ENCODE data around the gene SPEM1. TPM values are rescaled to one million over a fixed set of nuclear protein-coding genes. Genes with fewer than 3 reads are reported as not detected.

Gene SPEM1
- total RNA-seq, 1 experiment from 2014 or later: 1.1 TPM

- H3K9me3 ChIP-seq (ENCODE audit: insufficient read depth, low read depth): no peaks in the 10 kb centered on the region
- ChIA-PET CTCF (interaction anchor here (0.5 to 1.3 kb wide), 5 partner anchors 32 to 716 kb away, joined by 3 to 19 read pairs (median 5); partner anchors contain the start of genes ALOXE3, SLC2A4 and TMEM102), POLR2A (ENCODE audit: unreplicated experiment) (interaction anchor here (0.5 to 2.1 kb wide), 12 partner anchors 9 to 1241 kb away, joined by 3 to 34 read pairs (median 6); partner anchors contain the start of genes KCNAB3, PLSCR3 and TMEM102)
- peak in 1 of 2 experiments; percentile 26 for DNase-seq
- TSS peak; percentile 49 for BruUV-seq (replicated peaks)
- no peaks in the 10 kb centered on the region for H4K20me1 ChIP-seq (ENCODE audit: insufficient read depth)
- intact Hi-C loops (cut with micrococcal nuclease; ENCODE audit: unreplicated experiment): loop anchor here (5.0 kb wide), 5 partner anchors 51 to 434 kb away; partner anchors contain the start of genes CLDN7, KCTD11, TP53 and WRAP53
- peaks cover 12% of the 10 kb centered on the region; the same call in 1 of the 2 replicates for H3F3A ChIP-seq (ENCODE audit: insufficient read depth, low read depth)
- H2AFZ ChIP-seq: no peak overlapping the region
- H3K4me2 ChIP-seq: peak overlapping the region; percentile 88
- H3K27ac ChIP-seq: 0 out of 2 replicates have a peak overlapping the region, but pooled peaks have one; percentile 12
- H3K9me2 ChIP-seq (ENCODE audit: insufficient read depth): no peaks in the 10 kb centered on the region
- H3K79me2 ChIP-seq (ENCODE audit: low read depth): 0 out of 2 replicates have a peak, but pooled peaks cover 5% of the 10 kb centered on the region
- peak overlapping the region; percentile 76 for H3K4me3 ChIP-seq
- H3K4me1 ChIP-seq (replicated peaks; ENCODE audit: insufficient read depth): peaks cover 15% of the 10 kb centered on the region
- H3K27me3 ChIP-seq (ENCODE audit: insufficient read depth, low read depth): no peaks in the 10 kb centered on the region
- TF ChIP-seq EZH2 (IDR thresholded peaks at IDR 0.05; ENCODE audit: low read depth): no peak
- TF ChIP-seq, protein P1, sequence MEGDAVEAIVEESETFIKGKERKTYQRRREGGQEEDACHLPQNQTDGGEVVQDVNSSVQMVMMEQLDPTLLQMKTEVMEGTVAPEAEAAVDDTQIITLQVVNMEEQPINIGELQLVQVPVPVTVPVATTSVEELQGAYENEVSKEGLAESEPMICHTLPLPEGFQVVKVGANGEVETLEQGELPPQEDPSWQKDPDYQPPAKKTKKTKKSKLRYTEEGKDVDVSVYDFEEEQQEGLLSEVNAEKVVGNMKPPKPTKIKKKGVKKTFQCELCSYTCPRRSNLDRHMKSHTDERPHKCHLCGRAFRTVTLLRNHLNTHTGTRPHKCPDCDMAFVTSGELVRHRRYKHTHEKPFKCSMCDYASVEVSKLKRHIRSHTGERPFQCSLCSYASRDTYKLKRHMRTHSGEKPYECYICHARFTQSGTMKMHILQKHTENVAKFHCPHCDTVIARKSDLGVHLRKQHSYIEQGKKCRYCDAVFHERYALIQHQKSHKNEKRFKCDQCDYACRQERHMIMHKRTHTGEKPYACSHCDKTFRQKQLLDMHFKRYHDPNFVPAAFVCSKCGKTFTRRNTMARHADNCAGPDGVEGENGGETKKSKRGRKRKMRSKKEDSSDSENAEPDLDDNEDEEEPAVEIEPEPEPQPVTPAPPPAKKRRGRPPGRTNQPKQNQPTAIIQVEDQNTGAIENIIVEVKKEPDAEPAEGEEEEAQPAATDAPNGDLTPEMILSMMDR (conservative IDR thresholded peaks at IDR 0.05): no peak
- no peaks in the 10 kb centered on the region for H3K36me3 ChIP-seq (ENCODE audit: low read depth)
These were observed 16.9 kb upstream of the SPEM1 start for GRCh38 chr17:7403043-7403726.

- Histone ChIP-seq H3K9me2 (ENCODE audit: insufficient read depth) (no peaks in the 10 kb centered on the region), H2AFZ (no peak overlapping the region), H3K27me3 (ENCODE audit: insufficient read depth, low read depth) (no peaks in the 10 kb centered on the region), H3K9me3 (ENCODE audit: insufficient read depth, low read depth) (no peaks in the 10 kb centered on the region), H3K36me3 (ENCODE audit: low read depth) (no peaks in the 10 kb centered on the region), H3K4me3 (peak overlapping the region; percentile 76), H3F3A (ENCODE audit: insufficient read depth, low read depth) (peaks cover 12% of the 10 kb centered on the region; the same call in 1 of the 2 replicates), H3K4me2 (peak overlapping the region; percentile 88), H3K27ac (peak overlapping the region; percentile 51; the same call in 1 of the 2 replicates), H4K20me1 (ENCODE audit: insufficient read depth) (no peaks in the 10 kb centered on the region), H3K4me1 (replicated peaks; ENCODE audit: insufficient read depth) (peaks cover 15% of the 10 kb centered on the region), H3K79me2 (ENCODE audit: low read depth) (0 out of 2 replicates have a peak, but pooled peaks cover 5% of the 10 kb centered on the region)
- CTCF ChIA-PET: interaction anchor here (0.5 to 1.3 kb wide), 7 partner anchors 32 to 284 kb away, joined by 3 to 19 read pairs (median 7); partner anchors contain the start of genes SLC2A4 and TMEM102
- intact Hi-C loops (cut with micrococcal nuclease; ENCODE audit: unreplicated experiment): loop anchor here (5.0 kb wide), 5 partner anchors 51 to 434 kb away; partner anchors contain the start of genes CLDN7, KCTD11, TP53 and WRAP53
- no peak for DNase-seq
- BruUV-seq (replicated peaks): no TSS peak
- TF ChIP-seq EZH2 (IDR thresholded peaks at IDR 0.05; ENCODE audit: low read depth): no peak
- TF ChIP-seq, protein P1 (conservative IDR thresholded peaks at IDR 0.05): no peak
- POLR2A ChIA-PET (ENCODE audit: unreplicated experiment): interaction anchor here (0.5 to 2.1 kb wide), 19 partner anchors 9 to 1241 kb away, joined by 3 to 34 read pairs (median 7); partner anchors contain the start of genes CTDNEP1, PLSCR3 and TMEM102
These were observed 16.5 kb upstream of the SPEM1 start for GRCh38 chr17:7403727-7403976.

DNA sequence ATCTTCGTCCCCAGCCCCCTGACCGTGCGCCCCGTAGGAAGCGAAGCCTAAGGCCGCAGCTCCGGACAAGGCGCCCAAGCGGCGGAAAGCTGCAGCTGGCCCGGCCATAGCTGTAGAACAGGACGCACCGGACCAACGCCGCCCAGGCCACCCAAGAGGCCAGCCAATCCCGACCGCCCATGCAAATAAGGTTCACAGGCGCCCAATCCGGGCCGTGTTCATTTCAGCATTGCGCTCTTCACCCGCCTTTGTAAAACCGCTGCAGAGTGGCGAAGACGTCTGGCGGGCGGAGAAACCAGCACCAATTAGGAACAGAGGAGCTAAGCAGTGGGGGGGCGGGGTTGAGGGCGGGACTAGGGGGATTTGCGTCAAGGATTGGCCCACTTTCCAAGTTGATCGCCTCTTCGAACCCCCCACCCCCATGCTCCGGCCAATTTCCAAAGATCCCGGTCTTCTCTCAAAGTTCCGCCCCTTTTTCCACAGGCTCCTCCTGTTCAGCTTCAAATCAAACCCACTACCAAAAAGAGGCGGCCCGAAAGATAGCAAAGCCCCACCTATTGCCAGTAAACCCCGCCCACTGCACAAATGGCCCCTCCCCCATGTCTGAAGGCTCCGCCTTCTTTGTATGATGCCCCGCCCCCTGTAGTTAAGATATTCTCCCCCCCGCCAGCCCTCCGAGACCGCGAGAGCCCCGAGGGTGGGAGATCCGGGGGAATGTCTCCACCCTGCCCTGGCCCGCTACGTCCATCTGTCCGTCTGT, 16.0 kb upstream of the SPEM1 start, which contains the start of gene TMEM256:
Gene TMEM256 (minus strand): TSS at position 121 of the 760 bp plus-strand sequence. CDS start 13 bp downstream, at position 108.
- TF ChIP-seq, protein P1 (conservative IDR thresholded peaks at IDR 0.05): no peak
- no peak for TF ChIP-seq EZH2 (IDR thresholded peaks at IDR 0.05; ENCODE audit: low read depth)
- Histone ChIP-seq H2AFZ (peak within 1 kb of the TSS; percentile 81), H3K4me1 (replicated peaks; ENCODE audit: insufficient read depth) (peaks cover 15% of the 10 kb centered on the region), H3K27me3 (ENCODE audit: insufficient read depth, low read depth) (no peaks in the 10 kb centered on the region), H3K9me2 (ENCODE audit: insufficient read depth) (no peaks in the 10 kb centered on the region), H3F3A (ENCODE audit: insufficient read depth, low read depth) (peaks cover 12% of the 10 kb centered on the region; the same call in 1 of the 2 replicates), H4K20me1 (ENCODE audit: insufficient read depth) (no peaks in the 10 kb centered on the region), H3K79me2 (ENCODE audit: low read depth) (0 out of 2 replicates have a peak, but pooled peaks cover 5% of the 10 kb centered on the region), H3K9me3 (ENCODE audit: insufficient read depth, low read depth) (no peaks in the 10 kb centered on the region), H3K27ac (peak within 1 kb of the TSS; percentile 51; the same call in 1 of the 2 replicates), H3K4me3 (peak within 1 kb of the TSS; percentile 76), H3K4me2 (peak within 1 kb of the TSS; percentile 88), H3K36me3 (ENCODE audit: low read depth) (no peaks in the 10 kb centered on the region)
- ChIA-PET POLR2A (ENCODE audit: unreplicated experiment) (interaction anchor here (0.5 to 2.1 kb wide), 24 partner anchors 10 to 1240 kb away, joined by 3 to 34 read pairs (median 6); partner anchors contain the start of genes CLDN7, CTDNEP1, PLSCR3 and TMEM102), CTCF (interaction anchor here (0.5 to 1.3 kb wide), 9 partner anchors 32 to 357 kb away, joined by 3 to 19 read pairs (median 6); partner anchors contain the start of gene TMEM102)
- intact Hi-C loops (cut with micrococcal nuclease; ENCODE audit: unreplicated experiment): loop anchor here (1.0 to 5.0 kb wide), 9 partner anchors 10 to 433 kb away; partner anchors contain the start of genes CLDN7, KCTD11, PLSCR3 and POLR2A
- DNase-seq: peak; percentile 96 to 99
- no TSS peak for BruUV-seq (replicated peaks)

Measured in PC-9 (cell line).